Stomach (tissue), 9 donors: ENCODE measurements around the gene SNX13. TPM values are rescaled to one million over a fixed set of nuclear protein-coding genes. Genes with fewer than 3 reads are reported as not detected.

ENCODE experiments used
- DNase-seq, 2 donors: peaks; one replicate each; pipeline versions ENCODE4 v3.0.0 to v3.0.0-alpha.2; 2013 to 2019
- H3K27ac ChIP-seq, 5 donors: fragments of 200-600 bp in 4 of 5; sonication (generic) in 4 of 5; one replicate each; pipeline ENCODE4 v1.5.1; 2013 to 2019; ENCODE audit warnings: mild to moderate bottlenecking in 1 of 5, moderate library complexity in 1 of 5
- H3K27me3 ChIP-seq, 3 donors: fragments of 200-600 bp; sonication (generic); one replicate each; pipeline ENCODE4 v1.5.1; 2017 to 2019; ENCODE audit warnings: mixed run types in 1 of 3
- H3K36me3 ChIP-seq, 4 donors: fragments of 200-600 bp; sonication (generic); 1 replicate in 3 of 4; 2 replicates in 1 of 4; pipeline ENCODE4 v1.5.1; 2016 to 2019
- H3K4me1 ChIP-seq, 4 donors: fragments of 200-600 bp; sonication (generic); one replicate each; pipeline ENCODE4 v1.5.1; 2016 to 2019
- H3K4me3 ChIP-seq, 4 donors: fragments of 200-600 bp; sonication (generic) in 3 of 4; one replicate each; pipeline ENCODE4 v1.5.1; 2016 to 2019; ENCODE audit warnings: mild to moderate bottlenecking in 1 of 4
- H3K9me3 ChIP-seq, 4 donors: fragments of 200-600 bp; sonication (generic); one replicate each; pipeline ENCODE4 v1.5.1; 2016 to 2019
- EP300 ChIP-seq: sonication (generic); formaldehyde crosslinking; IDR thresholded peaks from one replicate; pipeline ENCODE4 v1.6.1; 2017; ENCODE audit warnings: antibody characterized with exemption
- POLR2A ChIP-seq, 4 donors: fragments of 450-650 bp; IDR thresholded peaks; one replicate each; pipeline ENCODE4 v1.6.1; 2016; ENCODE audit warnings: antibody characterized with exemption in 4 of 4, control low read depth in 2 of 4, mild to moderate bottlenecking in 1 of 4, moderate library complexity in 1 of 4
- POLR2AphosphoS5 ChIP-seq, 3 donors: sonication (generic); formaldehyde crosslinking; IDR thresholded peaks; one replicate each; pipeline ENCODE4 v1.6.1; 2016; ENCODE audit warnings: antibody characterized with exemption in 3 of 3
- WGBS, 5 donors: extraction: QIAGEN DNeasy Blood & Tissue Kit in 3 of 5; methylation state at CpG; one replicate each; pipeline versions ENCODE4 v1.1.5 to v1.1.7; 2013 to 2018; 5-methylcytosine and 5-hydroxymethylcytosine counted together
- intact Hi-C: fragments of 100-400 bp; cut with DNase I; formaldehyde crosslinking; loops from one replicate; pipeline ENCODE4 v1.15.1; 2023; ENCODE audit warnings: low total_unique reads
- polyA plus RNA-seq, 3 donors: library from polyadenylated mRNA; stranded (reverse); fragments of 200-250 nt; gene quantifications; one replicate each; pipeline ENCODE4 v1.2.3, GENCODE V29; 2013
- total RNA-seq, 5 donors: library from RNA; depleted of rRNA; stranded (reverse); fragments of >200 nt; gene quantifications; one replicate each; pipeline versions ENCODE4 v1.1.0 to v1.2.3, GENCODE V29; 2014 to 2016
- TF ChIP-seq, protein P1 (sequence below), 7 experiments: fragments of 450-650 bp in 4 of 7; fragments of 200-600 bp in 3 of 7; sonication (generic) in 3 of 7; IDR thresholded peaks; one replicate each; pipeline ENCODE4 v1.5.1; 2016 to 2019; ENCODE audit warnings: antibody characterized with exemption in 7 of 7, control low read depth in 2 of 7, mild to moderate bottlenecking in 1 of 7
- donor health status: healthy with polysubstance abuse.
- donor health status: Bipolar disorder and iron deficiency.
- donor health status: healthy.

SNX13 gene
- total and polyA plus RNA-seq, 8 donors, result 6.0 to 115 (median 34.6) TPM

GRCh38 chr7:17916786-17917185 lies 23.5 kb downstream of the SNX13 start:
- Histone ChIP-seq H3K27me3 (no peaks in the 10 kb centered on the region), H3K27ac (no peak overlapping the region), H3K9me3 (peaks cover 0 to 16% (median 3%) of the 10 kb centered on the region in 4 donors), H3K4me3 (no peak overlapping the region), H3K4me1 (peaks cover 0 to 33% (median 14%) of the 10 kb centered on the region in 4 donors), H3K36me3 (no peaks in the 10 kb centered on the region)
- TF ChIP-seq POLR2AphosphoS5 (IDR thresholded peaks at IDR 0.05) (no peak), POLR2A (IDR thresholded peaks at IDR 0.05) (no peak), EP300 (no peak)
- TF ChIP-seq, protein P1, sequence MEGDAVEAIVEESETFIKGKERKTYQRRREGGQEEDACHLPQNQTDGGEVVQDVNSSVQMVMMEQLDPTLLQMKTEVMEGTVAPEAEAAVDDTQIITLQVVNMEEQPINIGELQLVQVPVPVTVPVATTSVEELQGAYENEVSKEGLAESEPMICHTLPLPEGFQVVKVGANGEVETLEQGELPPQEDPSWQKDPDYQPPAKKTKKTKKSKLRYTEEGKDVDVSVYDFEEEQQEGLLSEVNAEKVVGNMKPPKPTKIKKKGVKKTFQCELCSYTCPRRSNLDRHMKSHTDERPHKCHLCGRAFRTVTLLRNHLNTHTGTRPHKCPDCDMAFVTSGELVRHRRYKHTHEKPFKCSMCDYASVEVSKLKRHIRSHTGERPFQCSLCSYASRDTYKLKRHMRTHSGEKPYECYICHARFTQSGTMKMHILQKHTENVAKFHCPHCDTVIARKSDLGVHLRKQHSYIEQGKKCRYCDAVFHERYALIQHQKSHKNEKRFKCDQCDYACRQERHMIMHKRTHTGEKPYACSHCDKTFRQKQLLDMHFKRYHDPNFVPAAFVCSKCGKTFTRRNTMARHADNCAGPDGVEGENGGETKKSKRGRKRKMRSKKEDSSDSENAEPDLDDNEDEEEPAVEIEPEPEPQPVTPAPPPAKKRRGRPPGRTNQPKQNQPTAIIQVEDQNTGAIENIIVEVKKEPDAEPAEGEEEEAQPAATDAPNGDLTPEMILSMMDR (IDR thresholded peaks at IDR 0.05), result no peak
- intact Hi-C loops, result no loop called here
- no peak for DNase-seq

DNA sequence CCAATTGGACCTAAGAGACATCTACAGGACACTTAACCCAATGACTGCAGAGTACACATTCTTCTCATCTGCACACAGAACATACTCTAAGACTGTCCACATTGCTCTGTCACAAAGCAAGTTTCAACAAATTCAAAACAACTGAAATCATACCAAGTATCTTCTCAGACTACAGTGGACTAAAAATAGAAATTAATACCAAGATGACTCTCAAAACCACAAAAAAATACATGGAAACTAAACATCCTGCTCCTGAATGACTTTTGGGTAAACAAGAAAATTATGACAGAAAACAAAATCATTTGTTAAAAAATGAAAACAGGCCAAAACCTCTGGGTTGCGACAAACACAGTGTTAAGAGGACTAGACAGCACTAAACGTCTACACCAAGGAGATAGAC lies 24.5 kb downstream of the SNX13 start:
- no peak for DNase-seq
- H3K4me3 ChIP-seq, result no peak overlapping the region
- WGBS, 5 donors, result 73 to 86% (median 83%) methylated on average over 2 of the region's 2 CpGs
- intact Hi-C loops, result no loop called here
- H3K27ac ChIP-seq, result no peak overlapping the region
- no peaks in the 10 kb centered on the region for H3K36me3 ChIP-seq
- peaks cover 0 to 16% (median 3%) of the 10 kb centered on the region in 4 donors for H3K9me3 ChIP-seq
- H3K4me1 ChIP-seq, result peaks cover 0 to 26% (median 7%) of the 10 kb centered on the region in 4 donors
- TF ChIP-seq POLR2A (IDR thresholded peaks at IDR 0.05) (no peak), EP300 (no peak), POLR2AphosphoS5 (IDR thresholded peaks at IDR 0.05) (no peak)
- TF ChIP-seq, protein P1 (IDR thresholded peaks at IDR 0.05), result no peak
- no peaks in the 10 kb centered on the region for H3K27me3 ChIP-seq

GRCh38 chr7:17915168-17915567 lies 25.1 kb downstream of the SNX13 start:
- DNase-seq, result no peak
- Histone ChIP-seq H3K36me3 (no peaks in the 10 kb centered on the region), H3K9me3 (peaks cover 0 to 16% (median 3%) of the 10 kb centered on the region in 4 donors), H3K4me3 (no peak overlapping the region), H3K4me1 (peaks cover 0 to 26% (median 6%) of the 10 kb centered on the region in 4 donors), H3K27me3 (no peaks in the 10 kb centered on the region), H3K27ac (no peak overlapping the region)
- 83 to 98% (median 95%) methylated on average over 6 of the region's 6 CpGs for WGBS, 5 donors
- intact Hi-C loops, result no loop called here
- no peak for TF ChIP-seq POLR2AphosphoS5 (IDR thresholded peaks at IDR 0.05)
- TF ChIP-seq POLR2A (IDR thresholded peaks at IDR 0.05), result no peak
- TF ChIP-seq, protein P1 (IDR thresholded peaks at IDR 0.05), result no peak
- TF ChIP-seq EP300, result no peak

GRCh38 chr7:17913250-17913649 lies 27.0 kb downstream of the SNX13 start:
- no peak overlapping the region for H3K27ac ChIP-seq
- no peaks in the 10 kb centered on the region for H3K36me3 ChIP-seq
- no peak for TF ChIP-seq POLR2AphosphoS5 (IDR thresholded peaks at IDR 0.05)
- intact Hi-C loops, result no loop called here
- H3K27me3 ChIP-seq, result no peaks in the 10 kb centered on the region
- H3K9me3 ChIP-seq, result peaks cover 0 to 16% (median 3%) of the 10 kb centered on the region in 4 donors
- H3K4me3 ChIP-seq, result no peak overlapping the region
- no peak for DNase-seq
- 95 to 100% (median 100%) methylated on average over 2 of the region's 2 CpGs for WGBS, 5 donors
- H3K4me1 ChIP-seq, result peaks cover 0 to 26% (median 6%) of the 10 kb centered on the region in 4 donors

DNA sequence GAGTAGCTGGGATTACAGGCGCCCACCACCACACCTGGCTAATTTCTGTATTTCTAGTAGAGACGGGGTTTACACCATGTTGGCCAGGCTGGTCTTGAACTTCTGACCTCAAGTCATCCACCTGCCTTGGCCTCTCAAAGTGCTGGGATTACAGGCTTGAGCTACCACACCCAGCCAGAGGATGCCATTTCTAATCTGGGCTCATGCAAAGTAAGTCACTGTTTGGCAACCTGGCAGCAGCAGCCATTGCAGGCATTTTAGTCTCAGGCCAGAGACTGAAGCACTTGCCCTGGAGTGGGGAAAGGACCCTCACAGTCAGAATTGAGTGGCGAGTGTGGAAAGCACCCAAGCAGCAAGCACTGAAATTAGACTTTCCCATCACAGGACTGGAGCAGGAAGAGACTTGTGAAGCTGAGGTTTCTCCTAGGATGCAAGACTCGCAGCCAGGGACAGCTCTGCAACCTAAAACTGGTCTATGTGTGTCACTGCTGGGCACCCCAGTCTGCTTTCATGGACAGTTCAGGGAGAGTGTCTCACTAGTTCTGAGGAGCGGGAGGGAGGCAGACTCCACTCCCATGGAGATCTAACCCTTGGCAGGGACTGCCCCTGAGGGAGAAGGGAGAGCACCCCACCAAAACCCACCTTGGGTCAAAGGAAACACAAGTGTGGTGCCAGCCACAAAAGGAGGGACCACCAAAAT lies 27.6 kb downstream of the SNX13 start:
- no peak overlapping the region for H3K4me3 ChIP-seq
- H3K27ac ChIP-seq, result no peak overlapping the region
- TF ChIP-seq POLR2A (IDR thresholded peaks at IDR 0.05), result no peak
- TF ChIP-seq, protein P1 (IDR thresholded peaks at IDR 0.05), result no peak
- TF ChIP-seq POLR2AphosphoS5 (IDR thresholded peaks at IDR 0.05), result no peak
- no peak for TF ChIP-seq EP300
- H3K27me3 ChIP-seq, result no peaks in the 10 kb centered on the region
- WGBS, 5 donors, result 72 to 99% (median 84%) methylated on average over 5 of the region's 5 CpGs
- H3K36me3 ChIP-seq, result no peaks in the 10 kb centered on the region
- intact Hi-C loops, result no loop called here
- peaks cover 0 to 12% (median 3%) of the 10 kb centered on the region in 4 donors for H3K9me3 ChIP-seq
- H3K4me1 ChIP-seq, result peaks cover 0 to 26% (median 6%) of the 10 kb centered on the region in 4 donors
- DNase-seq, result no peak
